ENCODE measurements around the gene ELMO1.

DNA sequence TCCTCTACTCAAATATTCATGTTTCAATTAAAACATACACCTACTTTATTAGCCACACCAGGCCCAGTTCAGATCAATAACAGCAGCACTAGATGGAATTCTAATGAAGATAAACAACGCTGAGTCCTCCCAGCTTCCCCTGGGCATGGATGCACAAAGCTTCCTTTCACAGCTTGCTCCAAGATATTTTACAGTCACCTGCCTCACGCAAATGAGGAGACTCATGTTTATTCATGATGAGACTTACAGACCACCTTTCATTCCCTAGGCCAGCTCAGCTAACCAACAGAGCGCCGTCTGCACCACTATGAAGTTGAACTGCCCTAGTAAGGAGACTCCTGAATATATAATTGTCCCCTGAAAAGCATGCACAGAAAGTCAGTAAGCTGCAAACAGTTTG is 441.4 kb downstream of the ELMO1 start:
- TF ChIP-seq, protein P1, sequence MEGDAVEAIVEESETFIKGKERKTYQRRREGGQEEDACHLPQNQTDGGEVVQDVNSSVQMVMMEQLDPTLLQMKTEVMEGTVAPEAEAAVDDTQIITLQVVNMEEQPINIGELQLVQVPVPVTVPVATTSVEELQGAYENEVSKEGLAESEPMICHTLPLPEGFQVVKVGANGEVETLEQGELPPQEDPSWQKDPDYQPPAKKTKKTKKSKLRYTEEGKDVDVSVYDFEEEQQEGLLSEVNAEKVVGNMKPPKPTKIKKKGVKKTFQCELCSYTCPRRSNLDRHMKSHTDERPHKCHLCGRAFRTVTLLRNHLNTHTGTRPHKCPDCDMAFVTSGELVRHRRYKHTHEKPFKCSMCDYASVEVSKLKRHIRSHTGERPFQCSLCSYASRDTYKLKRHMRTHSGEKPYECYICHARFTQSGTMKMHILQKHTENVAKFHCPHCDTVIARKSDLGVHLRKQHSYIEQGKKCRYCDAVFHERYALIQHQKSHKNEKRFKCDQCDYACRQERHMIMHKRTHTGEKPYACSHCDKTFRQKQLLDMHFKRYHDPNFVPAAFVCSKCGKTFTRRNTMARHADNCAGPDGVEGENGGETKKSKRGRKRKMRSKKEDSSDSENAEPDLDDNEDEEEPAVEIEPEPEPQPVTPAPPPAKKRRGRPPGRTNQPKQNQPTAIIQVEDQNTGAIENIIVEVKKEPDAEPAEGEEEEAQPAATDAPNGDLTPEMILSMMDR (IDR thresholded peaks at IDR 0.05; ENCODE audit: poor library complexity) = no peak
- no peak for TF ChIP-seq EZH2 (IDR thresholded peaks at IDR 0.05; ENCODE audit: borderline replicate concordance)

Measured in hepatocyte (in vitro differentiated cells).